ENCODE data around the gene ZBTB17.

DNA sequence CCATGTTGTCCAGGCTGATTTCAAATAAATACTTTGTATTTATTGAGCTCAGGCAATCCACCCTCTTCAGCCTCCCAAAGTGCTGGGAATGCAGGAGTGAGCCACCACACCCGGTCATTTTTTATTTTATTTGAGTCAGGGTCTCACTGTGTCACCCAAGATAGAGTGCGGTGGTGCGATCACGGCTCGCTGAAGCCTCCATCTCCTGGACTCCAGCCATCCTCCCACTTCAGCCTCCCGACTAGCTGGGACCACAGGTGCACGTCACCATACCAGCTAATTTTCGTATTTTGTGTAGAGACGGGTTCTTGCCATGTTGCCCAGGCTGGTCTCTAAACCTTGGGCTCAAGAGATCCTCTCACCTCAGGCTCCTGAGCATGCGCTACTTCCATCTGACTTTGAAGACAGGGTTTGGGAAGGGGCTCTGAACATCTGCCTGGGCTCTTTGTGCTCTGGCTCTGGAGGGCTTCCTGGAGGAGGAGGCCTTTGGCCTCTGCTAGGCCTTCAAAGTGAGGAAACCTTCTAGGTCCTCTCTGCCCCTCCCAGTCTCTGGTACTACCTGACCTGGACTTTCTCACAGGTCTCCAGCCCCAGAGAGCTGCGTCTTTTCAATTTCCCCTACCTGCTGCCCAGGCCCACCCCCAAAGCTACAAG is 36.2 kb upstream of the ZBTB17 start:
- TF ChIP-seq, protein P1, sequence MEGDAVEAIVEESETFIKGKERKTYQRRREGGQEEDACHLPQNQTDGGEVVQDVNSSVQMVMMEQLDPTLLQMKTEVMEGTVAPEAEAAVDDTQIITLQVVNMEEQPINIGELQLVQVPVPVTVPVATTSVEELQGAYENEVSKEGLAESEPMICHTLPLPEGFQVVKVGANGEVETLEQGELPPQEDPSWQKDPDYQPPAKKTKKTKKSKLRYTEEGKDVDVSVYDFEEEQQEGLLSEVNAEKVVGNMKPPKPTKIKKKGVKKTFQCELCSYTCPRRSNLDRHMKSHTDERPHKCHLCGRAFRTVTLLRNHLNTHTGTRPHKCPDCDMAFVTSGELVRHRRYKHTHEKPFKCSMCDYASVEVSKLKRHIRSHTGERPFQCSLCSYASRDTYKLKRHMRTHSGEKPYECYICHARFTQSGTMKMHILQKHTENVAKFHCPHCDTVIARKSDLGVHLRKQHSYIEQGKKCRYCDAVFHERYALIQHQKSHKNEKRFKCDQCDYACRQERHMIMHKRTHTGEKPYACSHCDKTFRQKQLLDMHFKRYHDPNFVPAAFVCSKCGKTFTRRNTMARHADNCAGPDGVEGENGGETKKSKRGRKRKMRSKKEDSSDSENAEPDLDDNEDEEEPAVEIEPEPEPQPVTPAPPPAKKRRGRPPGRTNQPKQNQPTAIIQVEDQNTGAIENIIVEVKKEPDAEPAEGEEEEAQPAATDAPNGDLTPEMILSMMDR (IDR thresholded peaks at IDR 0.05): no peak
- TF ChIP-seq POLR2A (IDR thresholded peaks at IDR 0.05): no peak
